Measurements from ENCODE around the gene CAPN1. TPM values are rescaled to one million over a fixed set of nuclear protein-coding genes. Genes with fewer than 3 reads are reported as not detected.
"Not testable (repeated sequence)": the region's sequence is repeated elsewhere in the genome, so short reads cannot be mapped to it uniquely, and the experiment has no call there.

CAPN1 gene
- total RNA-seq, 2 donors from 2014 or later = 119 to 137 TPM

DNA sequence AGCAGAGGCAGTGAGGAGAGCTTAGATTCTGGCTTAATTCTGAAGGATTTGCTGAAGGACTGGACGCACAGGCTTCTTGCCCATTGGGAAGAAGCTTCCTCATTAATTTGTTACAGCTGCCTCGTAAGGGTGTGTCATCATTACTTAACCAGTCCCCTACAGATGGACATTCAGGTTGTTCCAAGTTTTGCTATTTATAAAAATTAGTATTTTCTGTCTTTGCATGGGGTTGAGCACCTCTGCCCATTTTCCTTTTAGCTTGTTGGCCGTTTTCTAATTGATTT lies 38.1 kb downstream of the CAPN1 start:
- ATAC-seq (no peak), DNase-seq (ENCODE audit: low spot score in 2 of 2) (no peak)
- Mint-ChIP-seq H3K9me3 (peaks cover 5% of the 10 kb centered on the region in 2 donors), H3K27ac (no peak overlapping the region), H3K36me3 (peaks cover 0 to 4% of the 10 kb centered on the region in 2 donors)

DNA sequence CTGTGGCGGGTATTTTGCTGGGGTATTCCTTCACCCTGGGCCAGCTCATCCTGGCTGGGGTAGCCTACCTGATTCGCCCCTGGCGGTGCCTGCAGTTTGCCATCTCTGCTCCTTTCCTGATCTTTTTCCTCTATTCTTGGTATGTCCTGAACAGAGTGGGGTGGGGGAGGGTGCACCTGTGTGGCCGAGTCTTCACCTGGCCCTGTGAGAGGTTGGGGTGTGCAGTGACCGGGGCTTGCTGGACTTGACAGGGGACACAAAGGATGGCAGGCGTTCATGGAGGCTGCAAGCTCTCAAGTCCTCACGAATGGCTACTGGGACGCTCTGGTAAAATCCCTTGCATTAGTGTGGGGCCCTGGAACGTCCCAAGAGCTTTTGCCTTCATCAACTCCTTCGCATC lies 39.3 kb downstream of the CAPN1 start:
- DNase-seq (ENCODE audit: low spot score in 2 of 2) (peak in 1 of 2 donors; percentile 23), ATAC-seq (no peak)
- no peaks in the 10 kb centered on the region for H3K36me3 Mint-ChIP-seq
- no peak overlapping the region for H3K27ac Mint-ChIP-seq
- no peaks in the 10 kb centered on the region for H3K9me3 Mint-ChIP-seq

DNA sequence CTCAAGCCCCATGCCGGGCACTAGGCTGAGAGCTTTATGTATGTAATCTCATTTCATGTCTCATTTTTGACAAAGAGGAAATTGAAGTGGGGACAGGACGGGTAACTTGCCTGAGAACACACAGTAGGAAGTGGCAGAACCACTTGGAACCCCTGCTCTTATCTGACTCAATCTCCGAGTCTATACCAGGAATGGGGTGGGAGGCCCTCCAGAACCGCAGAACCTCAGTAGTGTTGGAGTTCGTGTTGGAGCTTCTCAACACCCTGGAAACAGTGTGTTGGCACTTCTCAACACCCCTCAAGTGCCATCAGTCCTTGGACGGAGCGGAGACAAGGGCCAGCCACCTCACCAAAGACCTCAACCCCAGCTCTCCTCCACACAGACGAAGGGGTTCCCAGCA lies 41.3 kb downstream of the CAPN1 start:
- no peak for ATAC-seq

DNA sequence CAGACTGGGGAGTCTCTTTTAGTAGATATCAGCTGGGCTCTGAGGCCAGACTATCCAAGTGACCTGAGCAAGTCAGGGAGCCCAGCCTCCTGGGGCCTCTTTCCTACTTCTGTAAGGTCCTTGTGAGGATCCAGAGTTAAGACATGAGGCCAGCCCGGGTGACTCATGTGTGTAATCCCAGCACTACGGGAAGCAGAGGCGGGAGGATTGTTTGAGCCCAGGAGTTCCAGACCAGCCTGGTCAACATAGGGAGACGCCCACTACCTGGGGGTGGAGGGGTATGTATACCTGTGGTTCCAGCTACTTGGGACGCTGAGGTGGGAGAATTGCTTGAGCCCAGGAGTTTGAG lies 43.2 kb downstream of the CAPN1 start:
- no peaks in the 10 kb centered on the region for H3K9me3 Mint-ChIP-seq

More for the DNA sequence above, 41.3 kb downstream of the CAPN1 start:
- Mint-ChIP-seq H3K9me3 (no peaks in the 10 kb centered on the region), H3K27ac (no peak overlapping the region), H3K36me3 (no peaks in the 10 kb centered on the region)
- DNase-seq (ENCODE audit: low spot score in 2 of 2) = no peak

DNA sequence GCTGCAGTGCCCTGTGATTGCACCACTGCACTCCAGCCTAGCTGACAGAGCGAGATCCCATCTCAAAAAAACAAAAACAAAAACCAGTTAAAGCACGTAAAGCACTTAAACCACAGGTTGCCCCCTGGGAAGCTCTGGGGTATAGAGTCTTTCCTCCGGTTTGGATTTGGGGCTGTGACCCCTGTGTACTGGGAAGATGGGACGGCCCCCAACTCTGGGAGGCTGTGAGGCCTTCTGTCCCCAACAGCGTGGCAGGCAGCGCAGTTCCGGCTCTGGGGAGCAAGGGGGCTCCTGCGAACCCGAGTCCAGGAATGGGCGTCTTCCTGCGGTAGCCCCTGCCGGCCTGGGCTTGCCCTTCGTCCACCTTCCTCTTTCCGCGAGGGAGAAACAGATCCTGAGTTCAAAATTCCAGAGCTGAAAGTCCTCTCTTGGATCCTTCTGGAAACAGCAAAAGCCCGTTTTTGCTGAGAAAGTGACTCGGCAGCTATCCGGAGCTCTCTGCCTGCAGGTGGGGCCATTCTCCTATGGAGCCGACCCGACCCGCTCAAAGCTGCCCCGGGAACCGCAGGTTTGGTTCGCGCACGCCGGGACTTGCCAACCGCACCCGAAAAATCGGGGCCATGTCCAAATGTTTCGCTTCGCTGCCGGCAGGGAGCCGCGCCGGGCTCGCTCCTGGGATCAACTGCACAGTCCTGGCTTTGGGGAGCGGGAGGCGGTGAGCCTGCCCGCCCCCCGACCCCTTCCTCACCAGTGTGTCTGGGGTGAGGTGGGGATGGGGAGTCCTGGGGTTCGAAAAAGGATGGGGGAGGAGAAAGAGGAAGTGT lies 43.8 kb downstream of the CAPN1 start:
- peak in 1 of 2 donors; percentile 60 for DNase-seq (ENCODE audit: low spot score in 2 of 2)
- Mint-ChIP-seq H3K27ac (no peak overlapping the region), H3K9me3 (no peaks in the 10 kb centered on the region), H3K36me3 (no peaks in the 10 kb centered on the region)
- ATAC-seq = peak; percentile 90 to 92

More for the DNA sequence above, 43.2 kb downstream of the CAPN1 start:
- Mint-ChIP-seq H3K36me3 (no peaks in the 10 kb centered on the region), H3K27ac (no peak overlapping the region)
- DNase-seq (ENCODE audit: low spot score in 2 of 2) (no peak), ATAC-seq (peak in 1 of 2 donors; percentile 3)

DNA sequence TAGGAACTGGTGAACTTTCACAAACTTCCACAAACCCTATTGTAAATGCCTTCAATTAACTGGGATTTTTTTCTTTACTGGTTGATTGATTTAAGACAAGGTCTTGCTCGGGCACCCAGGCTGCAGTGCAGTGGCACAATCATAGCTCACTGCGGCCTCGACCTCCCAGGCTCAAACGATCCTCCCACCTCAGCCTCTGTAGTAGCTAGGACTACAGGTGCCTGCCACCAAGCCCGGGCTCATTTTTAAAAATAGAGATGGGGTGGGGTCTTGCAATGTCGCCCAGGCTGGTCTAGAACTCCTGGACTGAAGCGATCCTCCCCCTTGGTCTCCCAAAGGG lies 44.3 kb downstream of the CAPN1 start:
- no peaks in the 10 kb centered on the region for H3K36me3 Mint-ChIP-seq
- DNase-seq (ENCODE audit: low spot score in 2 of 2) (no peak), ATAC-seq (peak in 1 of 2 donors; percentile 23)
- no peak overlapping the region for H3K27ac Mint-ChIP-seq
- no peaks in the 10 kb centered on the region for H3K9me3 Mint-ChIP-seq

DNA sequence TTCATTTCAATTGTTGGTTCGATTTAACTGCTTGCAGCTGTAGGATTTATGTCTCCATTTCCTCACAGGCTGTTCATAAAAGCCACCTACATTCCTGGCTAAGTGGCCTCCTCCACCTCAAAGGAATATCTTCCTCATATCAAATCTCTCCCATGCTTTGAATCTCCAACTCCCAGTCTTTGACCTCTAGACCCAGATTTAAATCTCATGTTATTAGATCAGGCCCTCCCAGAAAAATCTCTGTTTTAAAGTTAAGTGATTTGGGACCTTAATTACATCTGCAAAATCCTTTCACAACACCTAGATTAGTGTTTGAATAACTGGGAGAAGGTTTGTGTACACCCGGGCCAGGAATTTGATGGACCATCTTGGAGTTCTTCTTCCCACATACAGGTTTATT lies 46.2 kb downstream of the CAPN1 start:
- Mint-ChIP-seq H3K27ac (no peak overlapping the region), H3K36me3 (no peaks in the 10 kb centered on the region), H3K9me3 (no peaks in the 10 kb centered on the region)
- no peak for DNase-seq (ENCODE audit: low spot score in 2 of 2)
- no peak for ATAC-seq

DNA sequence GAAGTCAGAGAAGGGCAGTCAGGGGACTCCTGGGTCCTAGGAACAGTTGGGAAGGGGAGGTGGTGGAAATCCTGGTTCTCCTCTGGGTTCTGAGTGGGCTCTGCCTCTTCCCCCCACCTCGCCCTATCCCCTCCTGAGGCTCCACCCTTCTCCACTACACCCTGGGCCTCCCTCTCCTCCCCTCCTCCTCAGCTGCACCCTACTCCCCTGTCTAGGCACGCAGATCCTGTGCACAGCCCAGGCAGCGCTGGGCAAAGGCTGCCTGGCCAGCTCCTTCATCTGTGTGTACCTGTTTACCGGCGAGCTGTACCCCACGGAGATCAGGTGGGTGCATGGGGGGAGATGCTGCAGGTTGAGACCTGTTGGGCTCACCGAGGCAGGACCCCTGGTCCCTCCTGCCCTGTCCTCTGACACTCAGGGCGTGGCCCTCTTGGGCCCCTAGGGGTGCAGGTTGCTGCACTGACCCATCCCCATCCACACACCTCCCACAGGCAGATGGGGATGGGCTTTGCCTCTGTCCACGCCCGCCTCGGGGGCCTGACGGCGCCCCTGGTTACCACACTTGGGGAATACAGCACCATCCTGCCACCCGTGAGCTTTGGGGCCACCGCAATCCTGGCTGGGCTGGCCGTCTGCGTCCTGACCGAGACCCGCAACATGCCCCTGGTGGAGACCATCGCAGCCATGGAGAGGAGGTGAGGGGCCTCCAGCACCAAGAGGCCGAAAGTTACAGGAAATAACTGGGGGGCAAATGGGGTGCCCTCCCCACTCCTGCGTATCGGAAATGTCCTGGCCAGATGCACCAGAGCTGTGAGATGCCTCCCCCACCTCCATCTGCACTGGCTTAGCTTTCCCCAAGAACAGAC lies 54.7 kb downstream of the CAPN1 start:
- Mint-ChIP-seq H3K27ac (no peak overlapping the region), H3K36me3 (no peaks in the 10 kb centered on the region), H3K9me3 (no peaks in the 10 kb centered on the region)
- ATAC-seq (no peak), DNase-seq (ENCODE audit: low spot score in 2 of 2) (no peak)

DNA sequence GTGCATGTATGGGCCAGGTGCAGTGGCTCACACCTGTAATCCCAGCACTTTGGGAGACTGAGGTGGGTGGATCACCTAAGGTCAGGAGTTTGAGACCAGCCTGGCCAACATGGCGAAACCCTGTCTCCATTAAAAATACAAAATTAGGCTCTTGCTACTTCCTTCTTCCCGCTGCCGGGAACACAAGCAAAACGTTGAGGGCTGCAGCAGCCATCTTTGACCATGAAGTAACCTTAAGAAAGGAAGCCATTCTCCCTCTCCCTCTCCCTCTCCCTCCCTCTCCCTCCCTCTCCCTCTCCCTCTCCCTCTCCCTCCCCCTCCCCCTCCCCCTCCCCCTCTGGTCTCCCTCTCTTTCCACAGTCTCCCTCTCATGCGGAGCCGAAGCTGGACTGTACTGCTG lies 56.6 kb downstream of the CAPN1 start:
- not testable (repeated sequence) for H3K27ac Mint-ChIP-seq; ATAC-seq; DNase-seq (ENCODE audit: low spot score in 2 of 2)
- Mint-ChIP-seq H3K9me3 (peaks cover 0 to 12% of the 10 kb centered on the region in 2 donors), H3K36me3 (peaks cover 0 to 13% of the 10 kb centered on the region in 2 donors)

DNA sequence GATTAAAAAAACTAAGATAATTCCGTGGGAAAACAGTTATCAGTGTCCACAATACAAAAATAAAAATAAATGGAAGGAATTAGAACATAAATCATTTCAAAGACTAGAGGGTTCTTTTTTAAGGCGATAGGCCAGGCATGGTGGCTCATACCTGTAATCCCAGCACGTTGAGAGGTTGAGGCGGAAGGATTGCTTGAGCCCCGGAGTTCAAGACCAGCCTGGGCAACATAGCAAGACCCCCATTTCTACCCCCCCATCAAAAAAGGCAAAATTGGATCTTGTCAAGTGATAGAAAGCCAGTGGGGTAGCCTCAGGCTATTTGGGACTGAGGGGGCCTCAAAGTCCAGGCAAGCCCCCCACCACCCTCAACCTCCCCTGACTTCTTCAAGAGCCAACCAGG lies 59.4 kb downstream of the CAPN1 start:
- H3K9me3 Mint-ChIP-seq = peaks cover 0 to 12% of the 10 kb centered on the region in 2 donors

DNA sequence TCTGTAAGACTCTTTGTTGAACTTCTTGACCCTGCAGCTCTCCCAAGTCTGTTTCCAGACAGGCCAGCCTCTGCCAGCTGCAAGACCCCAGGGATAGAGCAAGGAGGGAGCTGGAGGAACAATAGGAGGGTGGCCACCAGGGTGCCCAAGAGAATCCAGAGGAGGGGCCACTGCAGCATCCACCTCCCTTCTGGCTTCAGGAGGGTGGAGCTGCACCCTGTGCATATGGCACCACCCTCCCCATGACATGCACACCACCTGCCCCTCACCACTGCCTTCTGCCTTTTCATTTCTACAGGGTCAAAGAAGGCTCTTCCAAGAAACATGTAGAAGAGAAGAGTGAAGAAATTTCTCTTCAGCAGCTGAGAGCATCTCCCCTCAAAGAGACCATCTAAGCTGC lies 60.0 kb downstream of the CAPN1 start:
- H3K36me3 Mint-ChIP-seq = peaks cover 0 to 13% of the 10 kb centered on the region in 2 donors
- no peak for DNase-seq (ENCODE audit: low spot score in 2 of 2)
- H3K9me3 Mint-ChIP-seq = peaks cover 0 to 12% of the 10 kb centered on the region in 2 donors
- no peak overlapping the region for H3K27ac Mint-ChIP-seq
- no peak for ATAC-seq

More for the DNA sequence above, 59.4 kb downstream of the CAPN1 start:
- DNase-seq (ENCODE audit: low spot score in 2 of 2) (no peak), ATAC-seq (no peak)
- Mint-ChIP-seq H3K36me3 (peaks cover 0 to 13% of the 10 kb centered on the region in 2 donors), H3K27ac (no peak overlapping the region)

DNA sequence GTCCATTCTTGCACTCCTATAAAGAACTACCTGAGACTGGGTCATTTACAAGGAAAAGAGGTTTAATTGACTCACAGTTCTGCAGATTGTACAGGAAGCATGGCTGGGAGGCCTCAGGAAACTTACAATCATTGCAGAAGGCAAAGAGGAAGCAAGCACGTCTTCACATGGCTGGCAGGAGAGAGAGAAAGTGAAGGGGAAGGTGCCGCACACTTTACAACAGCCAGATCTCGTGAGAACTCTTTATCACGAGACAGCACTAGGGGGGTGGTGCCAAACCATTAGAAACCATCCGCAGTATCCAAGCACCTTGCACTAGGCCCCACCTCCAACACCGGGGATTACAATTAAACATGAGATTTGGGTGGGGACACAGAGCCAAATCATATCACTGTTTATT lies 60.7 kb downstream of the CAPN1 start:
- DNase-seq (ENCODE audit: low spot score in 2 of 2) = no peak
- peaks cover 0 to 13% of the 10 kb centered on the region in 2 donors for H3K36me3 Mint-ChIP-seq
- ATAC-seq = no peak
- no peak overlapping the region for H3K27ac Mint-ChIP-seq
- peaks cover 0 to 12% of the 10 kb centered on the region in 2 donors for H3K9me3 Mint-ChIP-seq

DNA sequence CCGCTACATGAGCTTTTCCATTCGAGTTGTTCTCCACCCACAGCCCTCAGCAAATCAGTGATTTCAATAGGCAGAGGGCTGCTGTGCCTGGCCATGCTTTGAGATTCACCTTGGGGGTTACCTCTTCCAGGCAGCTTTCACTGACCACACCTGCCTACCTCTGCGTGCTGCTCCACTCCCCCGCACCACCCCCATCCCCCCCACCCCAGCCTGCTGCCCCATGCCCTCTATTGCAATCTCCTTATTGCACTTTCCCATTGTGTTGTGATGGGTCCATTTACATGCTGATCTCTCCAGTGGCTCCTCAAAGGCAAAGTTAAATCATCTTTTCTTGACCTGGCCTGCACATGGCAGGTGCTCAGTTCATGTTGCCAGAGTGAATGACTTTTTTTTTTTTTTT lies 62.1 kb downstream of the CAPN1 start:
- Mint-ChIP-seq H3K27ac (no peak overlapping the region), H3K9me3 (peaks cover 0 to 12% of the 10 kb centered on the region in 2 donors), H3K36me3 (peaks cover 0 to 13% of the 10 kb centered on the region in 2 donors)
- no peak for DNase-seq (ENCODE audit: low spot score in 2 of 2)
- no peak for ATAC-seq

DNA sequence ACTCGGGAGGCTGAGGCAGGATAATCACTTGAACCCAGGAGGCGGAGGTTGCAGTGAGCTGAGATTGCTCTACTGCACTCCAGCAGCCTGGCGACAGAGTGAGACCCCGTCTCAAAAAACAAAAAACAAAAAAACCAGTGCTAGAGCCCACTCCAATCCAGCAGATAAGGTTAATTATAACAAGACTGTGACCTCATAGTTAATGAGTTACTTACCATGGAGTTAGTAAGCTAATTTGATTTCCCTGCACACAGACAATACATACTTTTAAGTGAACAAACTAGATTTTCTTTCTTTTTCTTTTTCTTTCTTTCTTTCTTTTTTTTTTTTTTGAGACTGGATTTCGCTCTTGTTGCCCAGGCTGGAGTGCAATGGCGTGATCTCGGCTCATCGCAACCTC lies 63.3 kb downstream of the CAPN1 start:
- Mint-ChIP-seq H3K9me3 (peaks cover 0 to 12% of the 10 kb centered on the region in 2 donors), H3K36me3 (peaks cover 0 to 13% of the 10 kb centered on the region in 2 donors)
- ATAC-seq; H3K27ac Mint-ChIP-seq; DNase-seq (ENCODE audit: low spot score in 2 of 2): not testable (repeated sequence)

DNA sequence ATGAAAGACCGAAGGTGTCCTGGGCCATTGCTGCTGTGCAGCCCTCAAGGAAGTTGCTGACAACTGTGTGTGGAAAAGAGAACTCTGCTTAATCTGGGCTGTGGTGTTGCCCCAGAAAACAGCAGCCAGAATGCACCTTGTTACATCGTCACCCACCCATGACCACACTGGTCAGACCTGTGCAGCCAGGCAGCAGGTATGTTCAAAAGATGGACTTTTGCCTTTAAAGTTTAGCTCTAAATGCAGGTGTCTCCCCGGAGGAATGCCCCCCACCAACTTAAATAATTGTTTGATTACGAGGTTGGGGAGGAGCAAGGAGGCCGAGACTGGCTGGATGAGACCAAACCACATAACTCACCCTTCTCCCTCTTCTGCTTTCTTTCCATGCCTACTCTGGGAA lies 64.8 kb downstream of the CAPN1 start:
- Mint-ChIP-seq H3K27ac (no peak overlapping the region), H3K9me3 (peaks cover 0 to 12% of the 10 kb centered on the region in 2 donors), H3K36me3 (peaks cover 0 to 13% of the 10 kb centered on the region in 2 donors)
- ATAC-seq (no peak), DNase-seq (ENCODE audit: low spot score in 2 of 2) (no peak)

DNA sequence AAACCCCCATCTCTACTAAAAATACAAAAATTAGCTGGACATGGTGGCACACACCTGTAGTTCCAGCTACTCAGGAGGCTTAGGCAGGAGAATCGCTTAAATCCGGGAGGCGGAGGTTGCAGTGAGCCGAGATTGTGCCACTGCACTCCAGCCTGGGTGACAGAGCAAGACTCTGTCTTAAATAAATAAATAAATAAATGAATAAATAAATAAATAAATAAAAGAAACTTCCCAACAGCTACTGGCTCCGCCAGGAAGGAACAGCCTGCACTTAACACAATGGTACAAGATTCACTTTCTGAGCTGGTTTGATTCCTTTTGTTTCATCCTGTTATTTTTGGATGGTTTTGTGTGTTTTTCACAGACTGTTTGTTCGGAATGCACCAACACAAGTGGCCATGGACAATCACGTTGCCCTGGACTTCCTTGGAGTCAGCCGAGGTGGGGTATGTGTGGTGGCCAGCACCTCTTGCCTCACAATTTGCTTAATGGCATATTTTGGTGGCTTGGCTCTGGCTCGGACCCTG lies 66.5 kb downstream of the CAPN1 start:
- H3K36me3 Mint-ChIP-seq; ATAC-seq; H3K27ac Mint-ChIP-seq; DNase-seq (ENCODE audit: low spot score in 2 of 2); H3K9me3 Mint-ChIP-seq: not testable (repeated sequence)

DNA sequence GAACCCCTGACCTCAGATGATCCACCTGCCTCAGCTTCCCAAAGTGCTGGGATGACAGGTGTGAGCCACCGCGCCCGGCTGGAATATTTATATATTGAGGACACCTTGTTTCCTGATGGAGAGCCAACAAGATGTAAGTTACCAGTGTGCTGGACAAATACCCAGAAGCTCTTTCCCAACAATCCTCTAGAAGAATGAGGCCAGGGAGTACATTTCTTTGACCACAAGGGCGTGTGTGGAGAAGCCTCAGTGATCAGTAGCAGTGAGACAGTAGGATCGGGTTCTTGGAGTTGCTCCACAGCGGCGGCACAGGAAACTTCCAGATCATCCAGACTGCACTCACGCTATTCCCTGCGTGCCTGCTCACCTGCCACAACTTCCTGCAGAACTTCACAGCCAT lies 69.7 kb downstream of the CAPN1 start:
- Mint-ChIP-seq H3K36me3 (no peaks in the 10 kb centered on the region), H3K27ac (no peak overlapping the region), H3K9me3 (no peaks in the 10 kb centered on the region)
- ATAC-seq (no peak), DNase-seq (ENCODE audit: low spot score in 2 of 2) (no peak)

Data from activated naive CD4-positive, alpha-beta T cell treated with anti-CD3 and anti-CD28 coated beads, Interleukin-2, amount 50 U/mL, for 72 hours (primary cell).